Cardiac muscle cell (in vitro differentiated cells and primary cell): ENCODE measurements around the gene OSBP2. TPM values are rescaled to one million over a fixed set of nuclear protein-coding genes. Genes with fewer than 3 reads are reported as not detected.

Experiments
- DNase-seq, 2 donors: peaks; one replicate each; pipeline versions ENCODE4 v3.0.0 to v3.0.0-alpha.2; 2010 to 2017; ENCODE audit warnings: low read depth in 1 of 2, low spot score in 1 of 2
- H3K27ac ChIP-seq: fragments of 200-600 bp; sonication (generic); 2 replicates; pipeline ENCODE4 v1.5.1; 2016
- H3K27me3 ChIP-seq: fragments of 200-600 bp; sonication (generic); 2 replicates; pipeline ENCODE4 v1.6.0; 2016; ENCODE audit warnings: control low read depth
- H3K36me3 ChIP-seq: fragments of 200-600 bp; sonication (generic); 2 replicates; pipeline ENCODE4 v1.5.1; 2016; ENCODE audit warnings: control low read depth
- H3K4me1 ChIP-seq: fragments of 200-600 bp; sonication (generic); 2 replicates; pipeline ENCODE4 v1.8.1; 2017; ENCODE audit warnings: low read depth, mild to moderate bottlenecking, mixed run types
- H3K4me3 ChIP-seq: fragments of 200-600 bp; sonication (generic); 2 replicates; pipeline ENCODE4 v1.5.1; 2016; ENCODE audit warnings: mild to moderate bottlenecking
- H3K9me3 ChIP-seq: fragments of 200-600 bp; sonication (generic); 2 replicates; pipeline ENCODE4 v1.5.1; 2017; ENCODE audit warnings: low read depth, mild to moderate bottlenecking, control low read depth
- CTCF ChIP-seq: IDR thresholded peaks from 2 replicates; pipeline ENCODE4 v1.5.1; 2012; ENCODE audit warnings: low read depth, mild to moderate bottlenecking, low read length
- polyA plus RNA-seq: library from polyadenylated mRNA; unstranded; fragments of >200 nt; fragmentation: Nextera tagmentation; extraction: Ambion mirVana; gene quantifications from 2 replicates; pipeline ENCODE4 v1.2.1, GENCODE V29; 2016
- total RNA-seq: library from RNA; depleted of rRNA; stranded (reverse); fragments of >200 nt; gene quantifications from 2 replicates; pipeline ENCODE4 v1.2.3, GENCODE V29; 2016

OSBP2 gene
- total and polyA plus RNA-seq, 2 experiments from 2014 or later, result 19.4 to 32.5 TPM

GRCh38 chr22:30871391-30872284 lies 177.0 kb downstream of the OSBP2 start:
- no peaks in the 10 kb centered on the region for H3K27me3 ChIP-seq
- H3K4me1 ChIP-seq, result no peaks in the 10 kb centered on the region
- no peak for DNase-seq
- H3K9me3 ChIP-seq, result no peaks in the 10 kb centered on the region
- no peak overlapping the region for H3K27ac ChIP-seq
- H3K36me3 ChIP-seq, result no peaks in the 10 kb centered on the region
- TF ChIP-seq CTCF, result no peak
- no peak overlapping the region for H3K4me3 ChIP-seq

GRCh38 chr22:30872285-30873041 lies 177.8 kb downstream of the OSBP2 start:
- no peaks in the 10 kb centered on the region for H3K4me1 ChIP-seq

DNA sequence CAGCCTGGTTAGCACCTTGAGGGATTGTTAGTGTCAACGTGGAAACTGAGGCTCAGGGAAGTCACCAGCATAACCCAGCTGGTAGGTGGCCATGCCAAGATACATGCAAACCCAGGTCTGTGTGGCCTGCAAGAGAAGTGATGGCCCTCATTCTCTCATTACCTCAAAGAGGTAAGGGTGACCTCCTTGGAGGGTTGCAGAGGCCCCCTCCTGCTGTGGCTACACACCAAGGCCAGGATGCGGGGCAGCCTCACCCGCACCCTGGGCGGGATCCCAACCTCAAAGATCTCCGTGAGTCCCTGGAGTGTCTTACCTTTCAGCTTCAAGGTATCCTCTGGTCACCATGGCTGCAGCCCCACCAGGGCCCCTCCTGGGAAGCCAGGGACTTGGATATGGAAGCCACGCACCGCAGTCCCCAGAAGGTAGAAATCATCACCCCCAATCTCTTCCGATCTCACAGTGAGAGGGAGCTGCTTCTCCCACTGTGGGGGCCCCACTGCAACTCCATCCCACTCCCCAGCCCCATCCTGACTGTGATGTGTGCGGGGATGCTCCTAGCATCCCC lies 178.5 kb downstream of the OSBP2 start:
- Histone ChIP-seq H3K9me3 (no peaks in the 10 kb centered on the region), H3K27ac (no peak overlapping the region), H3K4me1 (no peaks in the 10 kb centered on the region), H3K36me3 (no peaks in the 10 kb centered on the region), H3K27me3 (no peaks in the 10 kb centered on the region), H3K4me3 (no peak overlapping the region)
- no peak for TF ChIP-seq CTCF
- no peak for DNase-seq

More at GRCh38 chr22:30872285-30873041, 177.8 kb downstream of the OSBP2 start:
- Histone ChIP-seq H3K27me3 (no peaks in the 10 kb centered on the region), H3K27ac (no peak overlapping the region), H3K9me3 (no peaks in the 10 kb centered on the region), H3K4me3 (no peak overlapping the region), H3K36me3 (no peaks in the 10 kb centered on the region)
- TF ChIP-seq CTCF, result no peak
- DNase-seq, result no peak

DNA sequence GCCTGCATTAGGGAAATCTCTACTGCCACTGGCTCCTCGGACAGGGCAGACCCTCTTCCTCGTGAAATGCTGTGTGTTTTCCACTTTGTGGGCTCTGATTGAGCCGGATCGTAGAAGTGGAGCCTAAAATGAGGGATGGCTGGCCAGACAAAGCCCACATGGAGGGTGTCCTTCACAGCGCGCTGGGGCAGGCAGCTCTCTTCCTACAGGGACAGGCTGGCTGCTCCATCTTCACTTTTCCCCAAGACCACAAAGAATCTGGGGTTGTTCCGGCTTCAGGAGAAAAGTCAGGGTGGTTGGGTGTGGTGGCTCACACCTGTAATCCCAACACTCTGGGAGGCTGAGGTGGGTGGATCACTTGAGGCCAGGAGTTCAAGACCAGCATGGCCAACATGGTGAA lies 179.0 kb downstream of the OSBP2 start:
- DNase-seq, result no peak
- Histone ChIP-seq H3K27ac (no peak overlapping the region), H3K36me3 (no peaks in the 10 kb centered on the region), H3K27me3 (no peaks in the 10 kb centered on the region), H3K9me3 (no peaks in the 10 kb centered on the region), H3K4me3 (no peak overlapping the region), H3K4me1 (no peaks in the 10 kb centered on the region)
- no peak for TF ChIP-seq CTCF

DNA sequence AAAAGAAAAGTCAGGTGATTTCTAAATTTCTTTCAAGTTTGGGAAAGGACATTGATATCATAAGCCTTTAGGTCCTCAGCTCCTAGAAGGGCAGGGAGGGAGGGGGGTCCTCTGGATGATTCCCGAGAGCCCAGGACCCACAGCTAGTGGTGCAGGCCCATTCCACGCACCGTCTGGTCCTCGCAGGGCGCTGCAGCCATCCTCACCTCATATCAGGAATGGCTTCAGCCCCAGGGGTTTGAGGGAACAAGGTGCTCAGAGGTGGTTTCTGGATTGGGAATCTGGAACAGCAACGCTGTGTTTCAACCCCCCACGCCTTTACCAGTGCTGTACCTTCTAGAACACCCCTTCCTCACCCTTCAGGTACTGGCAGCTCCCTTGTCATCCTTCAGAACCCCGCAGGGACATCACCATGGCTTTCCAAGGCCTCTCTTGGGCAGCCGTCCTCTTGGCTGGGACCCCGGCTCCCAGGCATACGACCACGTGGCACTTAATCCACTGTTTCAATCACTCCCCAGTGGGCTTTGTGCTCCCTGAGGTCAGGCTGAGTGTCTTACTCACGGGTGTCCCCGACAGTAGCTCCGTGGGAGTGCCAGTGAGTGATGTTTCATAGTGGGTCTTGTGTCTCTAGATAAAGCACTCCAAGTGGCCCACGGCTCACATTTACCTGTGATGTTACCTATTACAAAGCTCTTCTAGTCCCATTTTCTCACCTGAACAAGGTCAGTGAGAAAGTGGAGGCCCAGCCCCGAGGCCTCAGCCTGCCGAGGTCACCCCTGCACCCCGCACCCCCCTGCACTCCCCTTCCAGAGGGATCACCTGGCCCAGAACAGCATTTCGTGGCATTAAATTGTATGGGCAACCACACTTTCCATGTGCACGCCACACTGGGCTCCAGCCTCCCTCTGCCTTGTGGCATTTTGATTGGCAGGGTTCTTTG lies 180.0 kb downstream of the OSBP2 start:
- H3K36me3 ChIP-seq, result no peaks in the 10 kb centered on the region
- H3K27me3 ChIP-seq, result no peaks in the 10 kb centered on the region
- peaks cover 10% of the 10 kb centered on the region for H3K4me1 ChIP-seq
- DNase-seq, result no peak
- TF ChIP-seq CTCF, result no peak
- H3K27ac ChIP-seq, result no peak overlapping the region
- no peaks in the 10 kb centered on the region for H3K9me3 ChIP-seq
- no peak overlapping the region for H3K4me3 ChIP-seq
